PC-9 (cell line): ENCODE data around the gene LGALS9. TPM values are rescaled to one million over a fixed set of nuclear protein-coding genes. Genes with fewer than 3 reads are reported as not detected.

ENCODE experiments used
- BruUV-seq: library from RNA; stranded (reverse); fragments of 400-500 nt; replicated peaks from 2 replicates; lab custom pipeline; 2021; lab: Mats Ljungman, UMichigan
- CTCF ChIA-PET: fragments of 300-600 bp; sonication (Branson Sonifier 250); formaldehyde crosslinking; loops from one replicate; lab custom pipeline; 2022; ENCODE audit warnings: antibody characterized with exemption; lab: Charles Lee
- POLR2A ChIA-PET: fragments of 300-600 bp; sonication (Branson Sonifier 250); formaldehyde crosslinking; loops from one replicate; lab custom pipeline; 2022; ENCODE audit warnings: antibody characterized with exemption; ENCODE audit not compliant: unreplicated experiment; lab: Charles Lee
- DNase-seq, 2 experiments: peaks; one replicate each; pipeline versions ENCODE4 v3.0.0 to v3.0.0-alpha.2; 2015 to 2022; ENCODE audit warnings: mixed read lengths in 1 of 2
- H2AFZ ChIP-seq: fragments of 200-600 bp; sonication (generic); 2 replicates; pipeline ENCODE4 v1.8.1; 2017; ENCODE audit warnings: antibody characterized with exemption
- H3F3A ChIP-seq: fragments of 200-600 bp; sonication (generic); 2 replicates; pipeline ENCODE4 v1.8.1; 2017; ENCODE audit warnings: antibody characterized with exemption, mild to moderate bottlenecking, low read depth; ENCODE audit not compliant: insufficient read depth
- H3K27ac ChIP-seq: fragments of 200-600 bp; sonication (generic); 2 replicates; pipeline ENCODE4 v1.6.1; 2016; ENCODE audit warnings: mixed run types
- H3K27me3 ChIP-seq: fragments of 200-600 bp; sonication (generic); 2 replicates; pipeline ENCODE4 v1.6.1; 2016; ENCODE audit warnings: low read depth, mixed run types; ENCODE audit not compliant: insufficient read depth
- H3K36me3 ChIP-seq: fragments of 200-600 bp; sonication (generic); 2 replicates; pipeline ENCODE4 v1.6.1; 2016; ENCODE audit warnings: low read depth, mixed run types
- H3K4me1 ChIP-seq: fragments of 200-600 bp; sonication (generic); replicated peaks from 2 replicates; pipeline ENCODE4 v1.6.1; 2016; ENCODE audit warnings: mixed run types; ENCODE audit not compliant: insufficient read depth
- H3K4me2 ChIP-seq: fragments of 200-600 bp; sonication (generic); 2 replicates; pipeline ENCODE4 v1.6.1; 2017; ENCODE audit warnings: mixed run types
- H3K4me3 ChIP-seq: fragments of 200-600 bp; sonication (generic); 2 replicates; pipeline ENCODE4 v1.6.1; 2016; ENCODE audit warnings: mixed run types
- H3K79me2 ChIP-seq: fragments of 200-600 bp; sonication (generic); 2 replicates; pipeline ENCODE4 v1.6.1; 2017; ENCODE audit warnings: low read depth, mixed run types
- H3K9me2 ChIP-seq: fragments of 200-600 bp; sonication (generic); 2 replicates; pipeline ENCODE4 v1.8.1; 2017; ENCODE audit warnings: mild to moderate bottlenecking; ENCODE audit not compliant: insufficient read depth
- H3K9me3 ChIP-seq: fragments of 200-600 bp; sonication (generic); 2 replicates; pipeline ENCODE4 v1.8.1; 2016; ENCODE audit warnings: low read depth; ENCODE audit not compliant: insufficient read depth
- H4K20me1 ChIP-seq: fragments of 200-600 bp; sonication (generic); 2 replicates; pipeline ENCODE4 v1.8.1; 2017; ENCODE audit not compliant: insufficient read depth
- CTCF ChIP-seq: fragments of 200-600 bp; sonication (generic); conservative IDR thresholded peaks from 2 replicates; pipeline ENCODE4 v1.6.1; 2017; ENCODE audit warnings: mixed run types, antibody characterized with exemption, mild to moderate bottlenecking, moderate library complexity
- EZH2 ChIP-seq: fragments of 200-600 bp; sonication (generic); IDR thresholded peaks from 2 replicates; pipeline ENCODE4 v1.8.0; 2017; ENCODE audit warnings: antibody characterized with exemption, low read depth
- intact Hi-C: fragments of 100-400 bp; cut with micrococcal nuclease; formaldehyde crosslinking; loops from one replicate; pipeline ENCODE4 v1.10.0; 2022; ENCODE audit not compliant: unreplicated experiment
- total RNA-seq: library from RNA; stranded (reverse); gene quantifications from 2 replicates; pipeline ENCODE4 v1.2.3, GENCODE V29; 2021

Gene LGALS9
- total RNA-seq, 1 experiment from 2014 or later = 14.5 TPM

GRCh38 chr17:27585792-27586191 lies 45.2 kb upstream of the LGALS9 start:
- no peaks in the 10 kb centered on the region for H3K4me1 ChIP-seq
- no peaks in the 10 kb centered on the region for H3K9me2 ChIP-seq
- DNase-seq = no peak
- H2AFZ ChIP-seq = no peak overlapping the region
- no peak overlapping the region for H3K27ac ChIP-seq
- H3K27me3 ChIP-seq = no peaks in the 10 kb centered on the region
- H3K36me3 ChIP-seq = no peaks in the 10 kb centered on the region
- H3K9me3 ChIP-seq = no peaks in the 10 kb centered on the region
- no peaks in the 10 kb centered on the region for H3K79me2 ChIP-seq
- H4K20me1 ChIP-seq = no peaks in the 10 kb centered on the region
- TF ChIP-seq CTCF (no peak), EZH2 (no peak)
- H3F3A ChIP-seq = no peaks in the 10 kb centered on the region
- intact Hi-C loops = no loop called here
- POLR2A ChIA-PET = no interaction called here
- CTCF ChIA-PET = no interaction called here
- BruUV-seq = no TSS peak
- no peak overlapping the region for H3K4me3 ChIP-seq
- no peak overlapping the region for H3K4me2 ChIP-seq

GRCh38 chr17:27586203-27586721 lies 44.7 kb upstream of the LGALS9 start:
- ChIA-PET POLR2A (no interaction called here), CTCF (interaction anchor here (0.6 kb wide), 1 partner anchor 128 kb away, joined by 3 read pairs; no protein-coding TSS in a partner anchor)
- no peaks in the 10 kb centered on the region for H3K9me2 ChIP-seq
- no peaks in the 10 kb centered on the region for H3K79me2 ChIP-seq
- no peaks in the 10 kb centered on the region for H3K36me3 ChIP-seq
- no peak for DNase-seq
- no peak overlapping the region for H2AFZ ChIP-seq
- intact Hi-C loops = no loop called here
- no peaks in the 10 kb centered on the region for H3F3A ChIP-seq
- TF ChIP-seq CTCF (no peak), EZH2 (no peak)
- H3K4me2 ChIP-seq = no peak overlapping the region
- H4K20me1 ChIP-seq = no peaks in the 10 kb centered on the region
- H3K9me3 ChIP-seq = no peaks in the 10 kb centered on the region
- no TSS peak for BruUV-seq
- no peak overlapping the region for H3K27ac ChIP-seq
- H3K27me3 ChIP-seq = no peaks in the 10 kb centered on the region
- no peaks in the 10 kb centered on the region for H3K4me1 ChIP-seq
- no peak overlapping the region for H3K4me3 ChIP-seq

- Histone ChIP-seq H3F3A (no peaks in the 10 kb centered on the region), H3K36me3 (no peaks in the 10 kb centered on the region), H3K4me2 (no peak overlapping the region), H3K4me3 (no peak overlapping the region), H3K79me2 (no peaks in the 10 kb centered on the region), H3K27ac (no peak overlapping the region), H3K9me3 (no peaks in the 10 kb centered on the region), H3K9me2 (no peaks in the 10 kb centered on the region), H3K27me3 (no peaks in the 10 kb centered on the region), H4K20me1 (no peaks in the 10 kb centered on the region), H2AFZ (no peak overlapping the region), H3K4me1 (no peaks in the 10 kb centered on the region)
- intact Hi-C loops = no loop called here
- no peak for DNase-seq
- TF ChIP-seq EZH2 (no peak), CTCF (no peak)
- no TSS peak for BruUV-seq
- POLR2A ChIA-PET = no interaction called here
- CTCF ChIA-PET = no interaction called here
These were observed 42.6 kb upstream of the LGALS9 start for GRCh38 chr17:27588354-27588753.
